Activated CD4-positive, alpha-beta T cell treated with anti-CD3 and anti-CD28 coated beads for 1 hour (primary cell): ENCODE results near the gene ACTR2.
"Not testable (repeated sequence)": the region's sequence is repeated elsewhere in the genome, so short reads cannot be mapped to it uniquely, and the experiment has no call there.

Experiments used
- DNase-seq: peaks from one replicate; pipeline ENCODE4 v3.0.0-alpha.2; 2020

ACTR2 gene

GRCh38 chr2:65227456-65228262 lies at the start of gene ACTR2:
TSS of gene ACTR2 (plus strand) at chr2:65227831. CDS start at chr2:65227910, 79 bp downstream.
- peak; percentile 88 for DNase-seq

GRCh38 chr2:65182570-65182969 lies 45.1 kb upstream of the ACTR2 start:
- no peak for DNase-seq

GRCh38 chr2:65183406-65183805 lies 44.2 kb upstream of the ACTR2 start:
- DNase-seq = not testable (repeated sequence)

- no peak for DNase-seq
Observed at GRCh38 chr2:65185012-65185411, 42.6 kb upstream of the ACTR2 start.

- no peak for DNase-seq
Observed at GRCh38 chr2:65186093-65186868, 41.4 kb upstream of the ACTR2 start.

GRCh38 chr2:65186872-65187851 lies 40.5 kb upstream of the ACTR2 start:
- peak; percentile 42 for DNase-seq

GRCh38 chr2:65193446-65193845 lies 34.2 kb upstream of the ACTR2 start:
- no peak for DNase-seq

GRCh38 chr2:65198737-65199136 lies 28.9 kb upstream of the ACTR2 start:
- no peak for DNase-seq

- DNase-seq = no peak
Observed at GRCh38 chr2:65199166-65199565, 28.5 kb upstream of the ACTR2 start.

- DNase-seq = no peak
Observed at GRCh38 chr2:65199891-65200290, 27.7 kb upstream of the ACTR2 start.

- DNase-seq = no peak
Observed at GRCh38 chr2:65204461-65205210, 23.0 kb upstream of the ACTR2 start.

GRCh38 chr2:65212115-65212514 lies 15.5 kb upstream of the ACTR2 start:
- no peak for DNase-seq

GRCh38 chr2:65212619-65213018 lies 15.0 kb upstream of the ACTR2 start:
- DNase-seq = no peak

- DNase-seq = no peak
Observed at GRCh38 chr2:65213035-65213434, 14.6 kb upstream of the ACTR2 start.

- no peak for DNase-seq
Observed at GRCh38 chr2:65214361-65214760, 13.3 kb upstream of the ACTR2 start.

- no peak for DNase-seq
Observed at GRCh38 chr2:65214843-65215242, 12.8 kb upstream of the ACTR2 start.

GRCh38 chr2:65215946-65216345 lies 11.7 kb upstream of the ACTR2 start:
- DNase-seq = no peak

GRCh38 chr2:65220432-65221131 lies 7.0 kb upstream of the ACTR2 start:
- DNase-seq = no peak

GRCh38 chr2:65221275-65221674 lies 6.4 kb upstream of the ACTR2 start:
- DNase-seq = not testable (repeated sequence)

GRCh38 chr2:65227020-65227455 lies 593 bp upstream of the ACTR2 start:
- DNase-seq = no peak

GRCh38 chr2:65228263-65228750 lies 676 bp downstream of the ACTR2 start:
- DNase-seq = no peak
